Measurements from ENCODE around the gene UMPS.

- TF ChIP-seq MAX (IDR thresholded peaks at IDR 0.05) = no peak
- no peak for TF ChIP-seq NFIC (IDR thresholded peaks at IDR 0.05)
- TF ChIP-seq CEBPB (IDR thresholded peaks at IDR 0.05) = no peak
- TF ChIP-seq EP300 (IDR thresholded peaks at IDR 0.05; ENCODE audit: borderline replicate concordance) = no peak
- no peak for TF ChIP-seq TAF1 (IDR thresholded peaks at IDR 0.05; ENCODE audit: low read depth)
- no peak for TF ChIP-seq TCF12 (IDR thresholded peaks at IDR 0.05; ENCODE audit: low read depth)
- no peak for TF ChIP-seq EGR1 (IDR thresholded peaks at IDR 0.05)
- TF ChIP-seq CREB1 (IDR thresholded peaks at IDR 0.05; ENCODE audit: low read depth) = no peak
Measured at GRCh38 chr3:124792341-124793040, 62.2 kb downstream of the UMPS start.
